ENCODE measurements around the gene ZNF678. TPM values are rescaled to one million over a fixed set of nuclear protein-coding genes. Genes with fewer than 3 reads are reported as not detected.

ZNF678 gene
- polyA plus RNA-seq, 1 of the 3 experiments (the other 2 are of a cell fraction): 1.3 TPM

Small RNA genes within 50 kb of the gene (small RNA-seq; reads per million reads assigned to genes)
- 0 to 53.1 (median 7.9) reads per million in 7 experiments for gene RNA5SP77

Other genes with a start within 250 kb of the ZNF678 start
- 6.8 and 8.8 TPM in 2 replicates for gene CDC42BPA, start 245.1 kb upstream of the ZNF678 start, polyA plus RNA-seq (2012; rRNA removed)
- gene JMJD4, start 171.7 kb downstream of the ZNF678 start, polyA plus RNA-seq (2012; rRNA removed): 15.0 and 16.6 TPM in 2 replicates
- gene SNAP47, start 171.9 kb downstream of the ZNF678 start, polyA plus RNA-seq (2012; rRNA removed): 44.0 and 45.6 TPM in 2 replicates

All from SK-N-SH (cell line).